MM.1S (cell line): ENCODE data around the gene LPIN1.

Source experiments
- DNase-seq: peaks from one replicate; pipeline ENCODE4 v3.0.0-alpha.2; 2015
- H2AFZ ChIP-seq: fragments of 300-600 bp; sonication (generic); 2 replicates; pipeline ENCODE4 v1.6.0; 2016; ENCODE audit warnings: antibody characterized with exemption, low read length
- H3F3A ChIP-seq: fragments of 300-600 bp; sonication (generic); 2 replicates; pipeline ENCODE4 v1.6.1; 2016; ENCODE audit warnings: mild to moderate bottlenecking, antibody characterized with exemption, low read length, moderate library complexity, mixed read lengths; ENCODE audit not compliant: insufficient read depth
- H3K27ac ChIP-seq: fragments of 300-600 bp; sonication (generic); 2 replicates; pipeline ENCODE4 v1.5.1; 2016; ENCODE audit warnings: mild to moderate bottlenecking, low read length
- H3K27me3 ChIP-seq: fragments of 300-600 bp; sonication (generic); replicated peaks from 2 replicates; pipeline ENCODE4 v1.6.0; 2016; ENCODE audit warnings: low read length; ENCODE audit not compliant: insufficient read depth
- H3K36me3 ChIP-seq: fragments of 300-600 bp; sonication (generic); replicated peaks from 2 replicates; pipeline ENCODE4 v1.6.1; 2016; ENCODE audit warnings: mild to moderate bottlenecking, low read length, mixed read lengths; ENCODE audit not compliant: insufficient read depth
- H3K4me1 ChIP-seq: fragments of 300-600 bp; sonication (generic); 2 replicates; pipeline ENCODE4 v1.6.1; 2016; ENCODE audit warnings: low read length, mixed read lengths
- H3K4me2 ChIP-seq: fragments of 300-600 bp; sonication (generic); 2 replicates; pipeline ENCODE4 v1.6.0; 2016; ENCODE audit warnings: low read depth, low read length
- H3K4me3 ChIP-seq: fragments of 300-600 bp; sonication (generic); 2 replicates; pipeline ENCODE4 v1.5.1; 2016; ENCODE audit warnings: low read length, mixed read lengths
- H3K79me2 ChIP-seq: fragments of 300-600 bp; sonication (generic); 2 replicates; pipeline ENCODE4 v1.6.1; 2016; ENCODE audit warnings: mixed run types, low read length, mixed read lengths
- H3K9ac ChIP-seq: fragments of 300-600 bp; sonication (generic); 2 replicates; pipeline ENCODE4 v1.6.1; 2016; ENCODE audit warnings: low read length, mixed read lengths
- H3K9me2 ChIP-seq: fragments of 300-600 bp; sonication (generic); replicated peaks from 2 replicates; pipeline ENCODE4 v1.6.1; 2016; ENCODE audit warnings: mild to moderate bottlenecking, low read length, mixed read lengths; ENCODE audit not compliant: insufficient read depth
- H3K9me3 ChIP-seq: fragments of 300-600 bp; sonication (generic); replicated peaks from 2 replicates; pipeline ENCODE4 v1.6.1; 2016; ENCODE audit warnings: mild to moderate bottlenecking, low read length, mixed read lengths; ENCODE audit not compliant: insufficient read depth
- H4K20me1 ChIP-seq: fragments of 300-600 bp; sonication (generic); 2 replicates; pipeline ENCODE4 v1.6.1; 2016; ENCODE audit warnings: mild to moderate bottlenecking, low read length, moderate library complexity, mixed read lengths; ENCODE audit not compliant: insufficient read depth
- EZH2 ChIP-seq: fragments of 300-600 bp; sonication (generic); optimal IDR thresholded peaks from 2 replicates; pipeline ENCODE3; 2017; ENCODE audit warnings: low read depth, mild to moderate bottlenecking, antibody characterized with exemption, low read length, mixed read lengths
- EZH2phosphoT487 ChIP-seq: fragments of 300-600 bp; sonication (generic); IDR thresholded peaks from 2 replicates; pipeline ENCODE4 v1.6.1; 2018; ENCODE audit warnings: antibody characterized with exemption, low read length
- TF ChIP-seq, protein P1 (sequence below): fragments of 300-600 bp; sonication (generic); IDR thresholded peaks from 2 replicates; pipeline ENCODE4 v1.5.1; 2016; ENCODE audit warnings: antibody characterized with exemption, low read length, mixed read lengths

The LPIN1 gene

DNA sequence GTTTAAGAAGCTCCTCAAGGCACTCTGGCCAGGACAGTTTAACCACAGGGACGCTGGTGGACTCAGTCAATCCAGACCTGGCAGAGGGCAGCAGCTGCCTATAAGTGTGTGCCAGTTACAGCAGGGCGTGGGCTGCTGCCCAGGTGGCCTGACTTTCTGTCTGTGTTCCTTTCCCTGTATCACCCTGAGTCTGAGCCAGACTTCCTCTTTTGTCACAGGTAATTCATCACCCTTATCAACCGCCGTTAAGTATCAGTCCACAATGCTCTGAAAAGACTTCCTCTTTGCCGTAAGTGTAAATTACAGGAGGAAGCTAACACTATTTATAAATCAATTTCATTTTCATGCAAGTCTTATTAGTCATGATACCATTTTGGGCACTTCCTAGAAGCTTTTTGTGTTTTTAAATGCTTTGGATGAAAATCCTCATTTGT, 7.0 kb downstream of the LPIN1 start:
- no peaks in the 10 kb centered on the region for H3K9me2 ChIP-seq
- peak overlapping the region; percentile 45; the same call in 1 of the 2 replicates for H3K4me3 ChIP-seq
- peaks cover 79% of the 10 kb centered on the region for H3F3A ChIP-seq
- H2AFZ ChIP-seq: no peak overlapping the region
- H3K27ac ChIP-seq: peak overlapping the region; percentile 98
- TF ChIP-seq, protein P1, sequence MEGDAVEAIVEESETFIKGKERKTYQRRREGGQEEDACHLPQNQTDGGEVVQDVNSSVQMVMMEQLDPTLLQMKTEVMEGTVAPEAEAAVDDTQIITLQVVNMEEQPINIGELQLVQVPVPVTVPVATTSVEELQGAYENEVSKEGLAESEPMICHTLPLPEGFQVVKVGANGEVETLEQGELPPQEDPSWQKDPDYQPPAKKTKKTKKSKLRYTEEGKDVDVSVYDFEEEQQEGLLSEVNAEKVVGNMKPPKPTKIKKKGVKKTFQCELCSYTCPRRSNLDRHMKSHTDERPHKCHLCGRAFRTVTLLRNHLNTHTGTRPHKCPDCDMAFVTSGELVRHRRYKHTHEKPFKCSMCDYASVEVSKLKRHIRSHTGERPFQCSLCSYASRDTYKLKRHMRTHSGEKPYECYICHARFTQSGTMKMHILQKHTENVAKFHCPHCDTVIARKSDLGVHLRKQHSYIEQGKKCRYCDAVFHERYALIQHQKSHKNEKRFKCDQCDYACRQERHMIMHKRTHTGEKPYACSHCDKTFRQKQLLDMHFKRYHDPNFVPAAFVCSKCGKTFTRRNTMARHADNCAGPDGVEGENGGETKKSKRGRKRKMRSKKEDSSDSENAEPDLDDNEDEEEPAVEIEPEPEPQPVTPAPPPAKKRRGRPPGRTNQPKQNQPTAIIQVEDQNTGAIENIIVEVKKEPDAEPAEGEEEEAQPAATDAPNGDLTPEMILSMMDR: peak; percentile 18
- TF ChIP-seq EZH2phosphoT487 (no peak), EZH2 (no peak)
- no peaks in the 10 kb centered on the region; the same call in 1 of the 2 replicates for H3K36me3 ChIP-seq
- peak overlapping the region; percentile 90 for H3K4me2 ChIP-seq
- peak overlapping the region; percentile 88 for H3K9ac ChIP-seq
- peak; percentile 93 for DNase-seq
- H3K4me1 ChIP-seq: peaks cover 78% of the 10 kb centered on the region
- no peaks in the 10 kb centered on the region; the same call in 1 of the 2 replicates for H4K20me1 ChIP-seq
- no peaks in the 10 kb centered on the region for H3K27me3 ChIP-seq
- H3K79me2 ChIP-seq: peaks cover 85% of the 10 kb centered on the region
- no peaks in the 10 kb centered on the region for H3K9me3 ChIP-seq

- no peaks in the 10 kb centered on the region; the same call in 1 of the 2 replicates for H3K36me3 ChIP-seq
- peak overlapping the region; percentile 98 for H3K27ac ChIP-seq
- no peak overlapping the region for H2AFZ ChIP-seq
- peaks cover 77% of the 10 kb centered on the region for H3K4me1 ChIP-seq
- H3K9me3 ChIP-seq: no peaks in the 10 kb centered on the region
- TF ChIP-seq EZH2phosphoT487: no peak
- TF ChIP-seq, protein P1: no peak
- no peak for TF ChIP-seq EZH2
- peak; percentile 87 for DNase-seq
- no peaks in the 10 kb centered on the region; the same call in 1 of the 2 replicates for H4K20me1 ChIP-seq
- H3K4me2 ChIP-seq: peak overlapping the region; percentile 90
- H3K79me2 ChIP-seq: peaks cover 85% of the 10 kb centered on the region
- peak overlapping the region; percentile 45 for H3K4me3 ChIP-seq
- H3F3A ChIP-seq: peaks cover 73% of the 10 kb centered on the region
- no peaks in the 10 kb centered on the region for H3K27me3 ChIP-seq
- H3K9me2 ChIP-seq: no peaks in the 10 kb centered on the region
- H3K9ac ChIP-seq: peak overlapping the region; percentile 88
Measured at GRCh38 chr2:11753886-11754699, 7.7 kb downstream of the LPIN1 start.

GRCh38 chr2:11754700-11755015, 8.2 kb downstream of the LPIN1 start:
- Histone ChIP-seq H3K9me2 (no peaks in the 10 kb centered on the region), H3K9me3 (no peaks in the 10 kb centered on the region), H3K9ac (peak overlapping the region; percentile 88), H3K27ac (peak overlapping the region; percentile 98), H3K4me3 (peak overlapping the region; percentile 45), H4K20me1 (no peaks in the 10 kb centered on the region; the same call in 1 of the 2 replicates), H3F3A (peaks cover 67% of the 10 kb centered on the region), H3K36me3 (no peaks in the 10 kb centered on the region; the same call in 1 of the 2 replicates), H3K4me1 (peaks cover 71% of the 10 kb centered on the region), H3K4me2 (peak overlapping the region; percentile 90), H3K79me2 (peaks cover 82% of the 10 kb centered on the region), H2AFZ (no peak overlapping the region), H3K27me3 (no peaks in the 10 kb centered on the region)
- TF ChIP-seq, protein P1: no peak
- TF ChIP-seq EZH2 (no peak), EZH2phosphoT487 (no peak)
- no peak for DNase-seq
